ENCODE measurements around the gene CNPPD1.

The CNPPD1 gene

DNA sequence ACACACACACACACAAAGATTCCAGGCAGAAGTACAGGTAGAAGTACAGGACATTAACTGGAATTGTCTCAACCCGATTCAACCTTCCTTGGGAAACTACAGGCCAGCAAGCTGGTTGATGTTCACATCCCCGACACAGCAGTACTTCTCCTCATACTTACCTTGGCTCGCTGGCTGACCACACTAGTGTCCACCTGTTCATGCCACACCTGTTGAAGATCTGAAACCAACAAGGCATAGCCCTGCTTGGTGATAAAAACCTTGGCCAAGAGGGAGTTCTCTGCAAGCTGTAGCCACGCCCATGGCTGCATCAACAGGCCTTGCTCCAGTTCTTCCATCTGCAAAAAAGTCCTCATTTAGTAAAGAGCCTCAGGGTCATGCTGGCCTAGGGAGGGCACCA is 18.7 kb downstream of the CNPPD1 start:
- DNase-seq, result no peak

GRCh38 chr2:219157396-219157795 is 19.3 kb downstream of the CNPPD1 start:
- no peak for DNase-seq

DNA sequence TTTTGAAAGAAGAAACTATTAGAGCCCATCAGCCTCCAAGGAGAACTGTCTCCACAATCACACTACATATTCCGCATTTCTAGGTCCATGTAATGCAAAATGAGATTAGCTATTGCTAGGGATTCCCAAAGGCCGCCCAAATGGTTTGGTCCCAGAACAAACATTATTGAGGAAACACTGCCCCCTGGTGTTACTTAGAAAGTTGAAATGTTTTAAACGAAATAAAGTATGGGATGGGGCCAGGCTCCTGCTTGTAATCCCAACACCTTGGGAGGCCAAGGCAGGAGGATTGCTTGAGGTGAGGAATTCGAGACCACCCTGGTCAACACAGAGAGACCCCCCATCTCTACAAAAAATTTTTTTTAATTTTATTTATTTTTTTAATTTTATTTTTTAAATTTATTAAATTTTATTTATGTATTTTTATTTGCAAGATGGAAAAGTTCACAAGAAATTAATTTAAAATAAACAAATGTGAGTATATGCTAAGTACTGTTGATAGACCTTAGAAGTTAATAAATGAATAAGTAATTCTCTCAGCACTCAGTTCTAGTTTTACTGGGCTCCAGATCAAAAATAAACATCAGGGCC is 21.6 kb downstream of the CNPPD1 start:
- DNase-seq, result peak; percentile 14

DNA sequence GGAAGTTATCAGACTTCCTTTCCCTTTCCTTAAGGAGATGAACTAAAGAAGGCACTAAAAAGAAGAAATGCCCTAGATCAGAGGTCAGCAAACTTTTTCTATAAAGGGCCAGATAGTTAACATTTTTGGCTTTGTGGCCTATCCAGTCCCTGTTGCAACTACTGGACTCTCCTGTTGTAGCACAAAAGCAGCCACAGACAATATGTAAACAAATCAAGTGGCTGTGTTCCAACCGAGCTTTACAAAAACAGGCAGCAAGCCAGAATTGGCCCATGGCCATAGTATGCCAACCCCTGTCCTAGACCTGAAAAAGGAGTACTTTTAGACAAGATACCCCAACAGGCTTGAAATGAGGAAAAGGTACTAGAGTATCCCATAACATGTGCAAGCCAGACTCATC is 27.1 kb downstream of the CNPPD1 start:
- DNase-seq, result no peak

DNA sequence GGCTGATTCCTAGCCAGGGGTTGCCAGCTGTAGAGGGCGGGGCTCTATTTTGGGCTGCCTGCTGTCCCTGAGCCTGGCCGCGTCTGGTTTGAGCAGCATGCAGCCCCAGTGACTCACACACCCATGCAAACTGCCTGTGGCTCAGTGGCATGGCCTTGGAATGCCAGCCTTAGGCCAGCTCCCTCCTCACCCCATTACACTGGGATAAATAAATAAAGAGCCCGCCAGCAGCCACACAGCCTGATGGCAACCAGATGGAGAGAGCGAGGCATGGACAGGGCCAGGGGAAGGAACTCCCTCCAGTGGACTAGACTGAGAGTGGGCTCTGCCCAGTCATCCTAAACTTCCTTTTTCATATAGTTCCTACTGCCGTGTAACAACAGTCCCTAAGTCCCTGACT is 34.4 kb downstream of the CNPPD1 start:
- no peak for DNase-seq

DNA sequence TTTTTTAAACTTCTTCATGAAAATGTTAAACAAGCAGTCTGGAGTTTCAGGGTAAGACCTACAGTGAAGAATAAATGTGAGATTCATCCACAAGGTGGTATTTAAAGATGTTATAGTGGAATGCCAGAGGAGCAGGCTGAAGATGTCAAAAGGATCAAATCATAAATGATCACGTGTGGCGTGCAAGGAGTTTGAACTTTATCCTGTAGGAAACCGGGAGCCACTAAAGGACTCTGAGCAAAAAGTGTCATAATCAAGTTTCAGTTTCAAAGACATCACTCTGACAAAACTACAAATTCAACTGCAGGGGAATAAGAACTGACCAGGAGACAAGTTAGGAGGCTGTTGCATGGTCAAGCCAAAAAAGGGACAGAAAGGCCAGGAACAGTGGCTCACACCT is 36.0 kb downstream of the CNPPD1 start:
- DNase-seq, result no peak

DNA sequence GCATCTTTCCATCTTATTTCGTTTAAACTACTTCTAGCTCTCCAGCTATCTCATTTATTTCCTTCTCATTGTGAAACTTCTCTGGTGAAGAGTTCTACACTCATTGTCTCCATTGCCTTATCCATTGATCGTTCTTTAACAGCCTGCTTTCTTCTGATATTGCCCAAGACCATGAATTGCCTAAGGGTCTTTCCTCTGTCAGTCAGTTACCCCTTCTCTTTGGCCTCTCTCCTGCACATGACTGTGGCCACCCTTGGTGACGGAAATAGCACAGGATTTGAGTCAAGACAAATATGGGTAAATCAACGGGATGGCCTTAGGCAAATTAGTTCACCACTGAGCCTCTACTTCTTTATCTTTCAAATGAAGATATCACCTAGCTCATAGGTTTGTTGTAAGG is 42.7 kb downstream of the CNPPD1 start:
- DNase-seq, result peak; percentile 87

- no peak for DNase-seq
Observed at GRCh38 chr2:219131744-219132143, 45.0 kb downstream of the CNPPD1 start.

GRCh38 chr2:219131327-219131726 is 45.4 kb downstream of the CNPPD1 start:
- DNase-seq, result no peak

- DNase-seq, result no peak
Observed at GRCh38 chr2:219129589-219129988, 47.1 kb downstream of the CNPPD1 start.

DNA sequence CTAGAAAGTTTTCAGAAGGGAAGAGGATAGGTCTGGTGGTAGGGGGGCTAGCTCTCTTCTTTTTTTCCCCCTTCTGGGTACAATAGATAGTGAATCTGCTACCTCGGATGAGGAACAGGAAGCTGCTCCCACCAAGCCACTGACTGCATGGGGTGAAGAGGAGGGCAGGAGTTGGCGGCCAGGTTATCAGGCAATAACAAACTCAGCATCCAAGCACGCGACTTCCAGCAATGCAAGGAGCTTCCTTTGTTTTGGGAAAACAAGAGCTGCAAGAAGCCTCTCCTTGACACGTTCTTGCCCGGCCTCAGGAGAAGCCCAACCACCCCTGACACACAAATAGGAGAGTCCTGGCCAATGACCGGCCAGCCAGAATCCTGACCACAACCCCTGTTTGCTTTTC is 48.3 kb downstream of the CNPPD1 start:
- DNase-seq, result no peak

- DNase-seq, result no peak
Observed at GRCh38 chr2:219127037-219127635, 49.6 kb downstream of the CNPPD1 start.

- DNase-seq, result no peak
Observed at GRCh38 chr2:219126555-219126954, 50.2 kb downstream of the CNPPD1 start.

- DNase-seq, result no peak
Observed at GRCh38 chr2:219125886-219126270, 50.8 kb downstream of the CNPPD1 start.

DNA sequence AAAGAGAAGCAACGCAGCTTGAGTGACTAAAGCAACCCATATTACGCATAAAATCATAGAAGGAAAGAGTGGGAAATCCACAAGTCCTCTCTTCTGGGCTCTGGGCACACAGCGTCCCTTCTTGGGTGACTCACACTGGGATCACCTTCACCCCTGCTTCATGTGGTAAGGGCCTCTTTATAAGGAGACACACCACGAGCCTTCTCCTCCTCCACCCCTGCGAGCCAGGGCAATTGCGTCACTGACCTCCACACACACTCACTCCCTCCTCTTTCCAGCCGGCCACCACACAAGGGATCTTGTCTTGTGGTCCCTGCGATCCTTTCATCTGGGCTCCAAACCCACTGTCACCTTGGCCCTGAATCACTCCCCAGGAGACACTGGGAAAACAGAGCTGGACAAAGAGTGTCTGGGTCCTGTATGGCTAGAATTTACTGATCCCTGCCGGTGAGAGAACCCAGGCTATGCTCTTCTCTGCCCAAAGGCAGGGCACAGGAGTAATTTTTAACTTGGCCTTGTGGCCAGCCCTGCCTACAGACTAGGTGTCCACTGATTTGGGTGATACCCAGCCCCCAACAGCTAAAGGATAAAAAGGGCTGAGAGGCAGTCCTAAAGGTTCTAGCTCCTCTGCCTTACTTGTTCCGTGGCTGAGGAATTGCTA is 51.4 kb downstream of the CNPPD1 start:
- no peak for DNase-seq

DNA sequence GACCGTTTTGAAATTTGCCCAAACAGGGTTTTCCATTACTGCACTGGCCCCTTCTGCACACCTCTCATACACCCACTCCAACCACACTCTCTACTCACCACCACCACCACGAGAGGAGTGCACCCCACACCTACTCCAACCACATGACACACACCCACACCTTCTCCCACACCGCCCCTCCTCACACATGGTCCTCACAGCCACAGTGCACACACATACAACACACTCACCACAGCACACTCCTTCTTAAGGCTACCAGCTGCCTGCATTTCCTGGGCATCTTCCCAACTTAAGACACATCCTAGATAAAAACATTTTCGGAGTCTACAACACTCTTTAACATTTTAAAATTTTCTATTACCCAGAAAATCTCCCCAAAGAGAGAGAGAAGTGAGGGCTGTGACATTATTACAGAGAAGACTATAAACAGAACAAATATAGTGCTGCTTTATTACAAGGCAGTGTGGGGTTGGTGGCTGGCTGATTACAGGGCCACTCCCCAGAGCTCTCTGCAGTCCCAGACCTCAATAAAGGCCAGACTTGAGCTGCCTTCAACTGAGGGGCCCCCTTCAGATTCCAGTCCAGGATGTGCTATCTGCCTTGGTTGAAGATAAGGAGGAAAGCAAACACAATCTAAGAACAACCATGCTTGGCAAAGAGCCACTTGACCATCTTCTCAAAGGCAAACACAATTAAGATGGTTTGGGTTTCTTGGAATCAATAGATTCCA is 52.2 kb downstream of the CNPPD1 start:
- DNase-seq, result no peak

- DNase-seq, result no peak
Observed at GRCh38 chr2:219123356-219124135, 53.2 kb downstream of the CNPPD1 start.

GRCh38 chr2:219122202-219122980 is 54.3 kb downstream of the CNPPD1 start:
- DNase-seq, result no peak

All from SIG-M5 (cell line).